HEK293 (cell line): ENCODE measurements around the gene E4F1.

ENCODE experiments used
- CTCF ChIA-PET: fragments of 350-600 bp; formaldehyde crosslinking; extraction: SDS; loops from one replicate; lab custom pipeline; 2021; ENCODE audit warnings: antibody characterized with exemption; lab: Yijun Ruan, JAX
- POLR2A ChIA-PET: fragments of 300-600 bp; formaldehyde crosslinking; extraction: SDS; loops from one replicate; lab custom pipeline; 2020; ENCODE audit warnings: antibody characterized with exemption, inconsistent platforms; lab: Yijun Ruan, JAX
- H3K27ac ChIP-seq: fragments of 200-500 bp; sonication (Bioruptor generic); 2 replicates; pipeline ENCODE4 v1.5.1; 2014; ENCODE audit warnings: low read depth, low read length, control low read depth, inconsistent platforms; ENCODE audit errors: extremely low read depth
- H3K36me3 ChIP-seq, 2 experiments: fragments of 200-500 bp in 1 of 2; sonication (Bioruptor generic) in 1 of 2; 1 replicate in 1 of 2; 2 replicates in 1 of 2; pipeline ENCODE4 v1.5.1; 2014 to 2017; ENCODE audit warnings: inconsistent platforms in 2 of 2, low read length in 2 of 2; ENCODE audit not compliant: control insufficient read depth in 2 of 2, insufficient read depth in 1 of 2
- H3K4me1 ChIP-seq: fragments of 200-500 bp; sonication (Bioruptor generic); 2 replicates; pipeline ENCODE4 v1.5.1; 2014; ENCODE audit warnings: mild to moderate bottlenecking, low read length, inconsistent platforms; ENCODE audit not compliant: control insufficient read depth, insufficient read depth
- H3K4me3 ChIP-seq: 2 replicates; pipeline ENCODE4 v1.5.1; 2011; ENCODE audit warnings: low read depth, mild to moderate bottlenecking, control low read depth, low read length, moderate library complexity
- H3K9me3 ChIP-seq: fragments of 200-500 bp; sonication (Bioruptor generic); 2 replicates; pipeline ENCODE4 v1.5.1; 2014; ENCODE audit warnings: low read depth, low read length, inconsistent platforms; ENCODE audit not compliant: control insufficient read depth, insufficient read depth
- GLIS2 ChIP-seq: fragments of 450-650 bp; formaldehyde crosslinking; IDR thresholded peaks from 2 replicates; pipeline ENCODE4 v1.5.1; 2016; ENCODE audit warnings: missing biosample characterization, missing genetic modification characterization
- HOXA7 ChIP-seq: sonication (generic); formaldehyde crosslinking; IDR thresholded peaks from 2 replicates; pipeline ENCODE4 v1.8.1; 2022; ENCODE audit warnings: missing genetic modification reagents, borderline replicate concordance
- KLF10 ChIP-seq: fragments of 450-650 bp; IDR thresholded peaks from 2 replicates; pipeline ENCODE4 v1.5.1; 2018; ENCODE audit warnings: missing biosample characterization, mild to moderate bottlenecking, missing genetic modification characterization
- PRDM4 ChIP-seq: fragments of 450-650 bp; formaldehyde crosslinking; IDR thresholded peaks from 2 replicates; pipeline ENCODE4 v1.5.1; 2017; ENCODE audit warnings: missing biosample characterization, missing genetic modification characterization
- REST ChIP-seq: fragments of 450-650 bp; formaldehyde crosslinking; IDR thresholded peaks from 2 replicates; pipeline ENCODE4 v1.5.1; 2016; ENCODE audit warnings: missing biosample characterization, missing genetic modification characterization
- TSHZ1 ChIP-seq: fragments of 450-650 bp; formaldehyde crosslinking; IDR thresholded peaks from 2 replicates; pipeline ENCODE4 v1.5.1; 2016; ENCODE audit warnings: missing biosample characterization, missing genetic modification characterization, borderline replicate concordance
- YY2 ChIP-seq: fragments of 450-650 bp; formaldehyde crosslinking; IDR thresholded peaks from 2 replicates; pipeline ENCODE4 v1.5.1; 2016; ENCODE audit warnings: missing biosample characterization, missing genetic modification characterization
- ZNF10 ChIP-seq: fragments of 450-650 bp; formaldehyde crosslinking; IDR thresholded peaks from 2 replicates; pipeline ENCODE4 v1.5.1; 2017; ENCODE audit warnings: missing biosample characterization, missing genetic modification characterization
- ZNF140 ChIP-seq: fragments of 450-650 bp; formaldehyde crosslinking; IDR thresholded peaks from 2 replicates; pipeline ENCODE4 v1.5.1; 2016; ENCODE audit warnings: missing biosample characterization, missing genetic modification characterization
- ZNF23 ChIP-seq: fragments of 450-650 bp; formaldehyde crosslinking; IDR thresholded peaks from 2 replicates; pipeline ENCODE4 v1.5.1; 2016; ENCODE audit warnings: missing biosample characterization, missing genetic modification characterization, borderline replicate concordance
- ZNF239 ChIP-seq: fragments of 450-650 bp; formaldehyde crosslinking; IDR thresholded peaks from 2 replicates; pipeline ENCODE4 v1.5.1; 2016; ENCODE audit warnings: missing biosample characterization, missing genetic modification characterization
- ZNF398 ChIP-seq: fragments of 450-650 bp; formaldehyde crosslinking; IDR thresholded peaks from 2 replicates; pipeline ENCODE4 v1.5.1; 2017; ENCODE audit warnings: missing biosample characterization, missing genetic modification characterization
- ZNF423 ChIP-seq: fragments of 450-650 bp; formaldehyde crosslinking; IDR thresholded peaks from 2 replicates; pipeline ENCODE4 v1.5.1; 2016; ENCODE audit warnings: missing biosample characterization, missing genetic modification characterization
- ZNF571 ChIP-seq: fragments of 450-650 bp; formaldehyde crosslinking; IDR thresholded peaks from 2 replicates; pipeline ENCODE4 v1.5.0; 2017; ENCODE audit warnings: missing biosample characterization, missing genetic modification characterization
- ZNF610 ChIP-seq: fragments of 450-650 bp; formaldehyde crosslinking; IDR thresholded peaks from 2 replicates; pipeline ENCODE4 v1.5.1; 2016; ENCODE audit warnings: missing biosample characterization, missing genetic modification characterization, borderline replicate concordance
- ZNF692 ChIP-seq: fragments of 450-650 bp; formaldehyde crosslinking; IDR thresholded peaks from 2 replicates; pipeline ENCODE4 v1.5.1; 2016; ENCODE audit warnings: missing biosample characterization, missing genetic modification characterization
- ZNF747 ChIP-seq: fragments of 450-650 bp; formaldehyde crosslinking; IDR thresholded peaks from 2 replicates; pipeline ENCODE4 v1.5.1; 2016; ENCODE audit warnings: missing biosample characterization, missing genetic modification characterization
- ZNF785 ChIP-seq: fragments of 450-650 bp; formaldehyde crosslinking; IDR thresholded peaks from 2 replicates; pipeline ENCODE4 v1.5.1; 2016; ENCODE audit warnings: missing biosample characterization, missing genetic modification characterization
- TF ChIP-seq, protein P1 (sequence below): fragments of 450-650 bp; formaldehyde crosslinking; IDR thresholded peaks from 2 replicates; pipeline ENCODE4 v1.5.1; 2016; ENCODE audit warnings: missing biosample characterization, missing genetic modification characterization
- TF ChIP-seq, protein P2 (sequence below): fragments of 450-650 bp; formaldehyde crosslinking; IDR thresholded peaks from 2 replicates; pipeline ENCODE4 v1.5.1; 2016; ENCODE audit warnings: missing biosample characterization, missing genetic modification characterization

Gene E4F1

DNA sequence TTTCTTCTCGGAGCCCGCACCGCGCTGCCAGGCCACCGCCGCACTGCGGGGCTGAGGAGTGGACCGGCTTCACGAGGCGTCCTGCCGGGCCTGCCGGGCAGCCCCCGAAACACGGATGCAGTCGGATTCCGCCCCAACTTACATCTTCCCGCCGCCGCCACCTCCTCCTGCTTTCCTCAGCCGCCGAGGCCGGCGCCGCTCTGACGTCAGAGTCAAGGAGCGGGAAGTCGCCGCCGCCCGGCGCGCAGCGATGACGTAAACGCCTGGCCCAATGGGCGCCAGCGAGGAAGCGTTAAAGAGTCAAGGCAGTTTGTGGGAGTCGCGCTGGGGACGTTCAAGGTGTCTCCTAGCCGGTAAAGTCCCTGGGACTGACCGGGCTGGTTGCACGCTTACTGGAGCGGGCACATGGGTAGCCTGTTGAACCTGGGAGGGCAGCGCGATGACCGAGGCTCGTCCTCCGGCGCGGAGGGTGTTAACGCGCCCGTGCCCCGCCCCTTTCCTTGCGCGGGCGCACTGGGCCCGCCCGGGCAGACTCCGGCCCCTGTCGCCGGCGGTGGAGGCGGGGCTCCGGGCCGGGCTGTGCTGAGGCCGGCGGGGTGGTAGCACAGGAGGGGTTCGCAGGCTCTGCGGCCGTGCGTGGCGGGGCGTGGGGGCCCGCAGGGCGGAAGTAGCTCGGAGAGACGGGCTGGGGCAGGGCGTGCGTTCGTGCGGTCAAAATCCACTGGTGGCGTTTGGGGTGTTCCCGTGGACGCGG is 44.7 kb downstream of the E4F1 start, which contains the start of gene RNPS1 (continued):
- peak; percentile 66; the same call in 1 of the 2 replicates for TF ChIP-seq TSHZ1
- TF ChIP-seq, protein P1, sequence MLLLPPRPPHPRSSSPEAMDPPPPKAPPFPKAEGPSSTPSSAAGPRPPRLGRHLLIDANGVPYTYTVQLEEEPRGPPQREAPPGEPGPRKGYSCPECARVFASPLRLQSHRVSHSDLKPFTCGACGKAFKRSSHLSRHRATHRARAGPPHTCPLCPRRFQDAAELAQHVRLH (tag by site-specific recombination), result peak; percentile 81
- no peak for TF ChIP-seq ZNF571 (tag by site-specific recombination)
- no peak; the same call in 1 of the 2 replicates for TF ChIP-seq ZNF23
- TF ChIP-seq PRDM4 (tag by site-specific recombination), result peak; percentile 73
- peak; percentile 88 for TF ChIP-seq ZNF610
- TF ChIP-seq ZNF692 (tag by site-specific recombination), result peak; percentile 98
- TF ChIP-seq, protein P2, sequence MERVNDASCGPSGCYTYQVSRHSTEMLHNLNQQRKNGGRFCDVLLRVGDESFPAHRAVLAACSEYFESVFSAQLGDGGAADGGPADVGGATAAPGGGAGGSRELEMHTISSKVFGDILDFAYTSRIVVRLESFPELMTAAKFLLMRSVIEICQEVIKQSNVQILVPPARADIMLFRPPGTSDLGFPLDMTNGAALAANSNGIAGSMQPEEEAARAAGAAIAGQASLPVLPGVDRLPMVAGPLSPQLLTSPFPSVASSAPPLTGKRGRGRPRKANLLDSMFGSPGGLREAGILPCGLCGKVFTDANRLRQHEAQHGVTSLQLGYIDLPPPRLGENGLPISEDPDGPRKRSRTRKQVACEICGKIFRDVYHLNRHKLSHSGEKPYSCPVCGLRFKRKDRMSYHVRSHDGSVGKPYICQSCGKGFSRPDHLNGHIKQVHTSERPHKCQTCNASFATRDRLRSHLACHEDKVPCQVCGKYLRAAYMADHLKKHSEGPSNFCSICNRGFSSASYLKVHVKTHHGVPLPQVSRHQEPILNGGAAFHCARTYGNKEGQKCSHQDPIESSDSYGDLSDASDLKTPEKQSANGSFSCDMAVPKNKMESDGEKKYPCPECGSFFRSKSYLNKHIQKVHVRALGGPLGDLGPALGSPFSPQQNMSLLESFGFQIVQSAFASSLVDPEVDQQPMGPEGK (tag by site-specific recombination), result peak; percentile 89
- peak; percentile 78; the same call in 1 of the 2 replicates for TF ChIP-seq ZNF423 (tag by site-specific recombination)
- TF ChIP-seq ZNF747, result peak; percentile 39; the same call in 1 of the 2 replicates

DNA sequence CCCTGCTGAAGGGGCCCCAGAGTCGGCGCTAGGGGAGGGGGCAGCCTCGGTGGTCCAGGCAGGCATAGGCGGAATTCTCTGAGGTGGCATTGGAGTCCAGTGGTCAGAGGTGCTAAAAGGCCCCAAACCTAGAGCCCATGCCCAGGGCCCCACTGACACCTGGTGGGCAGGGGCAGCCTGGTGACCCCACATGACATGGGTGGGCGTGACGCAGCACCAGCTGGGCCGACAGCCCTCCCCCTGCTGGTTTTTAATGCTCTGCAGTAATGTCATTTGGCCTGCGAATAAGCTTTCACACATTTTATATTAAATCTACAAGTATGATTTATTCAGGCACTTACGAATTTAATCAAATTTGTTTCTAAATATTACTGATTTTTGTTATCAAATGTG is 46.7 kb downstream of the E4F1 start:
- Histone ChIP-seq H3K4me1 (peaks cover 7% of the 10 kb centered on the region; the same call in 1 of the 2 replicates), H3K27ac (no peak overlapping the region), H3K9me3 (no peaks in the 10 kb centered on the region), H3K36me3 (peaks cover 5 to 19% of the 10 kb centered on the region in 2 experiments; a peak in 2 of 3 replicates), H3K4me3 (no peak overlapping the region)
- POLR2A ChIA-PET, result interaction anchor here (2.6 kb wide), 1 partner anchor 19 kb away, joined by 9 read pairs; the partner anchor contains the start of gene ECI1
- CTCF ChIA-PET, result interaction anchor here (0.8 kb wide), 2 partner anchors 34 to 70 kb away, joined by 3 read pairs; partner anchors contain the start of gene DNASE1L2
- TF ChIP-seq ZNF398 (tag by site-specific recombination) (no peak), HOXA7 (CRISPR knock-in tag) (no peak), GLIS2 (tag by site-specific recombination) (0 out of 2 replicates have a peak, but pooled peaks have one; percentile 21), ZNF140 (no peak), REST (tag by site-specific recombination) (no peak), ZNF239 (tag by site-specific recombination) (no peak), ZNF785 (tag by site-specific recombination) (no peak), YY2 (tag by site-specific recombination) (no peak), KLF10 (tag by site-specific recombination) (peak; percentile 58; the same call in 1 of the 2 replicates), ZNF10 (tag by site-specific recombination) (0 out of 2 replicates have a peak, but pooled peaks have one; percentile 11)
